ENCODE data around the gene CYSRT1.

Gene CYSRT1

GRCh38 chr9:137275203-137275587, 50.2 kb downstream of the CYSRT1 start:
- DNase-seq: no peak
